Epithelial cell of proximal tubule (primary cell): ENCODE measurements around the gene ZNF25. TPM values are rescaled to one million over a fixed set of nuclear protein-coding genes. Genes with fewer than 3 reads are reported as not detected.
"Not testable (repeated sequence)": the region's sequence is repeated elsewhere in the genome, so short reads cannot be mapped to it uniquely, and the experiment has no call there.

Experiments
- DNase-seq: peaks from one replicate; pipeline ENCODE4 v3.0.0-alpha.2; 2011; ENCODE audit warnings: low read depth
- H3K4me3 ChIP-seq: 2 replicates; pipeline ENCODE4 v1.5.1; 2011; ENCODE audit warnings: low read depth, mild to moderate bottlenecking, low read length
- total RNA-seq: library from RNA; depleted of rRNA; stranded (reverse); fragments of >200 nt; gene quantifications from 2 replicates; pipeline ENCODE4 v1.2.3, GENCODE V29; 2015
- TF ChIP-seq, protein P1 (sequence below): conservative IDR thresholded peaks from 2 replicates; pipeline ENCODE4 v1.5.1; 2012; ENCODE audit warnings: low read depth, mild to moderate bottlenecking, low read length

ZNF25 gene
- total RNA-seq, 1 donor from 2014 or later: 2.5 TPM

- H3K4me3 ChIP-seq: no peak overlapping the region
- DNase-seq: no peak
- TF ChIP-seq, protein P1, sequence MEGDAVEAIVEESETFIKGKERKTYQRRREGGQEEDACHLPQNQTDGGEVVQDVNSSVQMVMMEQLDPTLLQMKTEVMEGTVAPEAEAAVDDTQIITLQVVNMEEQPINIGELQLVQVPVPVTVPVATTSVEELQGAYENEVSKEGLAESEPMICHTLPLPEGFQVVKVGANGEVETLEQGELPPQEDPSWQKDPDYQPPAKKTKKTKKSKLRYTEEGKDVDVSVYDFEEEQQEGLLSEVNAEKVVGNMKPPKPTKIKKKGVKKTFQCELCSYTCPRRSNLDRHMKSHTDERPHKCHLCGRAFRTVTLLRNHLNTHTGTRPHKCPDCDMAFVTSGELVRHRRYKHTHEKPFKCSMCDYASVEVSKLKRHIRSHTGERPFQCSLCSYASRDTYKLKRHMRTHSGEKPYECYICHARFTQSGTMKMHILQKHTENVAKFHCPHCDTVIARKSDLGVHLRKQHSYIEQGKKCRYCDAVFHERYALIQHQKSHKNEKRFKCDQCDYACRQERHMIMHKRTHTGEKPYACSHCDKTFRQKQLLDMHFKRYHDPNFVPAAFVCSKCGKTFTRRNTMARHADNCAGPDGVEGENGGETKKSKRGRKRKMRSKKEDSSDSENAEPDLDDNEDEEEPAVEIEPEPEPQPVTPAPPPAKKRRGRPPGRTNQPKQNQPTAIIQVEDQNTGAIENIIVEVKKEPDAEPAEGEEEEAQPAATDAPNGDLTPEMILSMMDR: no peak
Observed at GRCh38 chr10:38003588-38003987, 27.1 kb upstream of the ZNF25 start.

DNA sequence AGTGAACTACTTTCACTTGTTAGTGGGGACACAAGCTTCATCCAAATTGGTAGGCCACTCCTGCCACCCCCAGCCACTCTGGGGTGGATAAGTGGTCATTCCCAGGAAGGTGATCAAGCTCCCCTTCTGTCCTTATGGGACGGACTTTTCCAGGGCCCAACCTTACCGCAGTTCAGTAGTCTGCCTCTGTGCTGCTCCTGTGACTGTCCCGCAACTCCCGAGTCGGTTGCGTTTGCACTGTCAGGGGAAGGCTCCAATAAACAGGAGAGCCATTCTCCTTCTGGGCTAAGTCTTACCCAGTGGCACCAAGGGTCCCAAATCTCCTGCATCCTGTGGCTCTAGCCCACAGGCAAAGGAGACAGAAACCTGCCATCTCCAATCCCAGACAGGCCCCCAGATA lies 26.6 kb upstream of the ZNF25 start:
- no peak for DNase-seq
- no peak overlapping the region for H3K4me3 ChIP-seq
- TF ChIP-seq, protein P1: no peak

DNA sequence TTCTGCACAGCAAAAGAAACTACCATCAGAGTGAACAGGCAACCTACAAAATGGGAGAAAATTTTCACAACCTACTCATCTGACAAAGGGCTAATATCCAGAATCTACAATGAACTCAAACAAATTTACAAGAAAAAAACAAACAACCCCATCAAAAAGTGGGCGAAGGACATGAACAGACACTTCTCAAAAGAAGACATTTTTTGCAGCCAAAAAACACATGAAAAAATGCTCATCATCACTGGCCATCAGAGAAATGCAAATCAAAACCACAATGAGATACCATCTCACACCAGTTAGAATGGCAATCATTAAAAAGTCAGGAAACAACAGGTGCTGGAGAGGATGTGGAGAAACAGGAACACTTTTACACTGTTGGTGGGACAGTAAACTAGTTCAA lies 24.0 kb upstream of the ZNF25 start:
- not testable (repeated sequence) for DNase-seq, H3K4me3 ChIP-seq

GRCh38 chr10:37998920-37999319 lies 22.5 kb upstream of the ZNF25 start:
- not testable (repeated sequence) for DNase-seq, H3K4me3 ChIP-seq

GRCh38 chr10:37992083-37992482 lies 15.6 kb upstream of the ZNF25 start:
- no peak for DNase-seq
- TF ChIP-seq, protein P1: peak; percentile 26
- H3K4me3 ChIP-seq: no peak overlapping the region

DNA sequence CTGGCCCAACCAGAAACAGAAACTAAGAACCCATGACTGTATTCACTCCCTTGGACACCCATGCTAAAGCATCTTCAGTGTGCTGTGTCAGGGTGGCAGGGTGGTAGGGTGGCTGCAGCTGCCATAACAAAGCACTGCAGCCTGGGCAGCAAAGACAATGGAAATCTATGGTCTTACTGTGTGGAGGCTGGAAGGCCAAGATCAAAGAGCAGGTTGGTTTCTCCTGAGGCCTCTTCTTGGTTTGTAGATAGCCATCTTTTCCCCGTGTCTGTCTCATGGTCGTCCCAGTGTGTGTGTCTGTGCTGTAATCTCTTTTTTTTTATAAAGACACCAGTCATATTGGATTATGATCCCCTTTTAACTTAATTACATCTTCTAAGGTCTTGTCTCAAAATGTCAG lies 15.2 kb upstream of the ZNF25 start:
- TF ChIP-seq, protein P1: no peak
- no peak for DNase-seq
- H3K4me3 ChIP-seq: no peak overlapping the region

- TF ChIP-seq, protein P1: no peak
- DNase-seq: no peak
Observed at GRCh38 chr10:37976880-37977203, 395 bp upstream of the ZNF25 start.

DNA sequence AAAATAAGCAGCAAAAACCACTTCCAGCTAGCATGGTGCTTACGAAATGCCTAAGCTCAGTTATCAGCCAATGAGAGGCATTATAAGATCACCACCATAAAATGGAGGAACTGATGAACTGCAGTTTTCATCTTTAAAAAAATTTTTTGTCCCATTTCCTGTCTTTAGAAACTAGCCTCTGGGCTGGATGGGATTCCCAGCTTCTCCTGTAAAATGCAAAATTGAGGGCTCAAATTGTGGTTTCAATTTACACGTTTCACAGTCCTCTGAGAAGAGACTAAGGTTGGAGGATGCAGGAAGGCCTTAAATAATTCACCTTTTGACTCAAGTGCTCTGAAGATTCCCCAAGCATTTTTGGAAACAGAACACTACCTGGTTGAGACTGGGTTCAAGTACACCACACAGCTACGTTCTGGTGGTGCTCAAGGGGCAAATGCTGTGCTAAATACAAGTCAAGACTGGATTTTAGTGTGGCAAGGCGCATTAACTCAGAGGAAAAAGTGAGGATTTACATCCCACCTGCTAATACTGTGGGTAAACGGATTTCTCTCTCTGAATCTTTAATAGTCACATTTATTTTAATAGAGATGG lies 951 bp downstream of the ZNF25 start:
- TF ChIP-seq, protein P1: no peak
- peak overlapping the region; percentile 83 for H3K4me3 ChIP-seq
- no peak for DNase-seq

More at GRCh38 chr10:37976880-37977203, 395 bp upstream of the ZNF25 start:
- peak overlapping the region; percentile 83 for H3K4me3 ChIP-seq
